Psoas muscle (tissue), 8 donors: ENCODE data around the gene GPR132. TPM values are rescaled to one million over a fixed set of nuclear protein-coding genes. Genes with fewer than 3 reads are reported as not detected.
"Not testable (repeated sequence)": the region's sequence is repeated elsewhere in the genome, so short reads cannot be mapped to it uniquely, and the experiment has no call there.

Experiments
- ATAC-seq, 4 donors: fragments of 200-7000 bp; cut with Tn5 transposase; one replicate each; pipeline ENCODE4 v1.9.1; 2020; ENCODE audit warnings: moderate library complexity in 3 of 4, mild to moderate bottlenecking in 2 of 4
- DNase-seq, 2 donors: peaks; one replicate each; pipeline ENCODE4 v3.0.0-alpha.2; 2020
- H3K27ac ChIP-seq: fragments of 200-600 bp; one replicate; pipeline ENCODE4 v1.8.0; 2022
- H3K27me3 ChIP-seq, 3 donors: fragments of 200-600 bp in 1 of 3; one replicate each; pipeline versions ENCODE4 v1.6.1 to v1.8.0; 2013 to 2022; ENCODE audit warnings: low read length in 2 of 3, mild to moderate bottlenecking in 2 of 3, moderate library complexity in 1 of 3; ENCODE audit not compliant: insufficient read depth in 3 of 3
- H3K36me3 ChIP-seq, 2 donors: fragments of 200-600 bp in 1 of 2; one replicate each; pipeline versions ENCODE4 v1.6.1 to v1.8.0; 2013 to 2022; ENCODE audit warnings: low read depth in 1 of 2, mild to moderate bottlenecking in 1 of 2, moderate library complexity in 1 of 2; ENCODE audit not compliant: insufficient read depth in 1 of 2
- H3K4me1 ChIP-seq: fragments of 200-600 bp; one replicate; pipeline ENCODE4 v1.8.0; 2022
- H3K4me3 ChIP-seq: fragments of 200-600 bp; one replicate; pipeline ENCODE4 v1.8.0; 2022; ENCODE audit warnings: mild to moderate bottlenecking
- H3K9me3 ChIP-seq: fragments of 200-600 bp; one replicate; pipeline ENCODE4 v1.8.0; 2022
- CTCF ChIP-seq: fragments of 200-600 bp; IDR thresholded peaks from one replicate; pipeline ENCODE4 v1.8.0; 2022; ENCODE audit warnings: antibody characterized with exemption
- WGBS, 3 donors: extraction: QIAGEN DNeasy Blood & Tissue Kit; methylation state at CpG; one replicate each; pipeline versions ENCODE4 v1.1.6 to v1.1.7; 2013; 5-methylcytosine and 5-hydroxymethylcytosine counted together
- intact Hi-C, 2 donors: fragments of 100-400 bp; cut with DNase I; formaldehyde crosslinking; loops; one replicate each; pipeline versions ENCODE4 v1.11.0 to v1.14.2; 2022
- polyA plus RNA-seq, 3 donors: library from polyadenylated mRNA; stranded (reverse); fragments of 200-250 nt; gene quantifications; one replicate each; pipeline ENCODE4 v1.2.3, GENCODE V29; 2013
- total RNA-seq, 4 donors: library from RNA; stranded (reverse); fragmentation: NEBNext Ultra II Directional in 2 of 4; extraction: Animal tissue kit (Norgen Biotek cat#: 25700) in 2 of 4; gene quantifications; one replicate each; pipeline versions ENCODE4 v1.2.1 to v1.2.4, GENCODE V29; 2021 to 2023
- donor health status: healthy with polysubstance abuse.
- donor health status: DM: no; HTN: no; CAD: no; lungs with moderate emphysema.
- donor health status: Bipolar disorder and iron deficiency.
- donor health status: healthy.
- donor health status: DM: yes; HTN: yes; CAD: no.
- donor health status: DM: no; HTN: no; CAD: no.
- donor health status: DM: no; HTN: no; CAD: no.
- donor health status: DM: yes; HTN: yes; CAD: no.

The GPR132 gene
- total and polyA plus RNA-seq, 7 donors = 0.08 to 0.60 (median 0.34) TPM

DNA sequence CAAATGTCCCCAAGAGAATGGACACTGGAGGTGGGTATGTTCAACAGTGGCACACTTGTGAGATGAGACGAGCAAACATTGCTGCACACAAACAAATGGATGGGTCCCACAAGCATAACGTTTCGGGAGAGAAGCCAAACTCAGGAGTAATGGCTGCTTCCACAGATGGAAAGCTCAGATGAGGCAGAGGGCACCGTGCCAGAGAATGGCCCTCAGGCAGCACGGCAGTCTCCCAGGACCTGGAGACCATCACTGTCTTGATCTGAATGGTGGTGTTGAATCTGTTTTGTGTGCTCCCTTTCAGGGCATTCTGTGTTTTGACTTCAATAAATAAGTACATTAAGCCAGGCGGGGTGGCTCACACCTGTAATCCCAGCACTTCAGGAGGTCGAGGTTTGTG lies 35.8 kb downstream of the GPR132 start:
- ATAC-seq = no peak
- no peaks in the 10 kb centered on the region for H3K9me3 ChIP-seq
- no peak overlapping the region for H3K27ac ChIP-seq
- H3K4me3 ChIP-seq = no peak overlapping the region
- no peak for TF ChIP-seq CTCF
- H3K27me3 ChIP-seq = peaks cover 0 to 32% (median 2%) of the 10 kb centered on the region in 3 donors
- H3K4me1 ChIP-seq = no peaks in the 10 kb centered on the region
- WGBS, 3 donors = 62 to 73% (median 72%) methylated on average over 7 of the region's 7 CpGs
- no peaks in the 10 kb centered on the region for H3K36me3 ChIP-seq
- intact Hi-C loops = no loop called here
- DNase-seq = no peak

GRCh38 chr14:105028251-105028927 lies 36.8 kb downstream of the GPR132 start:
- no peak overlapping the region for H3K4me3 ChIP-seq
- H3K4me1 ChIP-seq = no peaks in the 10 kb centered on the region
- no peak overlapping the region for H3K27ac ChIP-seq
- no peaks in the 10 kb centered on the region for H3K9me3 ChIP-seq
- intact Hi-C loops = no loop called here
- no peaks in the 10 kb centered on the region for H3K36me3 ChIP-seq
- ATAC-seq = no peak
- H3K27me3 ChIP-seq = peaks cover 0 to 24% (median 2%) of the 10 kb centered on the region in 3 donors
- DNase-seq = no peak
- TF ChIP-seq CTCF = no peak
- 73 to 78% (median 73%) methylated on average over 12 of the region's 12 CpGs for WGBS, 3 donors

DNA sequence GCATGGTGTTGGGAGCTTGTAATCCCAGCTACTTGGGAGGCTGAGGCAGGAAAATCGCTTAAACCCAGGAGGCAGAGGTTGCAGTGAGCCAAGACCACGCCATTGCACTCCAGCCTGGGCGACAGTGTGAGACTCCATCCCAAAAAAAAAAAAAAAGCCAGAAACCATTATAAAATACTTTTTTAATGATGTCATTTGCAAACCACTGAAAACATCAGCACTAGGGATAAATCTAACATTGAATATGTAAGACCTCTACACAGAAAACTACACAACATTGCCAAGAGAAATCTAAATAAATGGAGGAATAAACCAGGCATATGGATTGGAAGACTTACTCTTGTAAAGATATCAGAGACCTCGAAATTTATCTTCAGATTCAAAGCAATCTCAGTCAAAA lies 37.5 kb downstream of the GPR132 start:
- H3K27ac ChIP-seq, ATAC-seq, intact Hi-C loops, H3K4me3 ChIP-seq, H3K36me3 ChIP-seq, H3K9me3 ChIP-seq, H3K4me1 ChIP-seq, DNase-seq: not testable (repeated sequence)
- 58 to 67% (median 62%) methylated on average over 4 of the region's 4 CpGs for WGBS, 3 donors
- H3K27me3 ChIP-seq = peaks cover 0 to 20% (median 2%) of the 10 kb centered on the region in 3 donors

GRCh38 chr14:105026802-105027563 lies 38.2 kb downstream of the GPR132 start:
- peaks cover 5% of the 10 kb centered on the region for H3K4me1 ChIP-seq
- TF ChIP-seq CTCF = no peak
- H3K27me3 ChIP-seq = peaks cover 0 to 16% (median 2%) of the 10 kb centered on the region in 3 donors
- H3K4me3 ChIP-seq = no peak overlapping the region
- 8 to 15% (median 13%) methylated on average over 1 of the region's 1 CpG for WGBS, 3 donors
- H3K36me3 ChIP-seq = no peaks in the 10 kb centered on the region
- intact Hi-C loops = no loop called here
- DNase-seq = no peak
- no peak overlapping the region for H3K27ac ChIP-seq
- H3K9me3 ChIP-seq = no peaks in the 10 kb centered on the region
- peak in 1 of 4 donors; percentile 40 for ATAC-seq

- intact Hi-C loops = no loop called here
- DNase-seq (no peak), ATAC-seq (no peak)
- Histone ChIP-seq H3K27me3 (peaks cover 0 to 12% (median 2%) of the 10 kb centered on the region in 3 donors), H3K4me1 (peaks cover 8% of the 10 kb centered on the region), H3K4me3 (no peak overlapping the region), H3K9me3 (no peaks in the 10 kb centered on the region), H3K36me3 (no peaks in the 10 kb centered on the region), H3K27ac (no peak overlapping the region)
- TF ChIP-seq CTCF = no peak
- 88 to 91% (median 90%) methylated on average over 16 of the region's 16 CpGs for WGBS, 3 donors
These were observed 39.0 kb downstream of the GPR132 start for GRCh38 chr14:105026033-105026785.
